Astrocyte of the hippocampus (primary cell): ENCODE measurements around the gene AFF3.

ENCODE experiments used
- DNase-seq: peaks from one replicate; pipeline ENCODE4 v3.0.0; 2011; ENCODE audit warnings: low read depth, low spot score

The AFF3 gene

DNA sequence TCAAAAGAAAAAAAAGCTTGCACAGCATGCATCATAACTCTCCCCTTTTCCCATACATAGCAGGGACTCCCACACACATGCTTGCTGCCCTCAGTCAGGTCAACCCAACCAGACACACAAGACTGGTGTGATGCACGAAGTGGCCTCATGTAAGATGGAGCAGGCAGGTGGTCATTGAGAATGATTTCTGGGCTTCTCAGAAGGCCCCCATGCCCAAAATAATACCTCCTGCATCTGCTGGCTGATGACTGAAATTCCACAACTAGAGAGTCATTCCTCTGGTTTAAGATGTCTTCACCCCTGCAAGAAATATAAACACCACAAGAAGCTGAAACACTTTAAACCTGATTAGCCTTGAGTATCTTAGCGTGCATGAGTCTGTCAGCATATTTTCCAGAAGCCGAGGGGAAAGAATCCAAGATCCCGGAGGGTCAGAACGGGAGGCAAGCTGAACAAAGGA lies 131.1 kb downstream of the AFF3 start:
- DNase-seq = peak; percentile 94

DNA sequence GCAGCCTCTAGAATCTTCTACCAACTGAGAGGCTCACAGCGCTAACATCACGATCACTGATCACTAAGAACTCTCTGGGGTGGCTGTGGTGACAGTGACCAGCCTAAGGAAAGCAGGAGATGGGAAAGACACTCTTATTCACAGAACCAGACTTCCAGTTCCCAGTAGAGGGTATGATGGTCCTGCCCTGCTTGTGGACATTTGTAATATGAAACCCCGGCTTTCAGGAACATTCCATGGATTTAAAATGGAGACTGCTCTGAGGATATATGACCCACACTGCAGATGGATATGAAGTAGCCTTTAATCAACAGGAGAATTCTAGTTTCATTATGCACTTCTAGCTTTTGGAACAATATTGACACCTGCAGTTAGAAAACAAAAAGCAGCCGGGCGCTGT lies 131.8 kb downstream of the AFF3 start:
- DNase-seq = no peak

DNA sequence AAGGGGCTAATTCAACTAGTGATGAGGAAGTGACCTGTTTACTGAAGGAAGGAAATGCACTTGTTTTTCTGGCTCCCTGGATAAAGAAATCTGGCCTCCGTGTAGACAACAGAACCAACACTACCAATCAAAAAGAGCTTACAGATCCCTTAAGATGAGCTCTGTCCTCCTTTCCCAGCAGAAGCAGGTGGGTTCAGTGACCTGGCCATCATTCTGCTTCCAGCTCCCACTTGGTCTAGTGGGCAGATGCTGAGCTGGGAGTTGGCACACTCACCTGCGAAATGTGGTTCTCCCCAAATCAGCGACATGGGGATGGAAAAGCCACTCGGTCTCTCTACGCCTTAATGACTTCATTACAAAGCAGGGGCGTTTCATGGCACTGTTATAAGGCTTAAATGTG lies 132.6 kb downstream of the AFF3 start:
- DNase-seq = no peak

DNA sequence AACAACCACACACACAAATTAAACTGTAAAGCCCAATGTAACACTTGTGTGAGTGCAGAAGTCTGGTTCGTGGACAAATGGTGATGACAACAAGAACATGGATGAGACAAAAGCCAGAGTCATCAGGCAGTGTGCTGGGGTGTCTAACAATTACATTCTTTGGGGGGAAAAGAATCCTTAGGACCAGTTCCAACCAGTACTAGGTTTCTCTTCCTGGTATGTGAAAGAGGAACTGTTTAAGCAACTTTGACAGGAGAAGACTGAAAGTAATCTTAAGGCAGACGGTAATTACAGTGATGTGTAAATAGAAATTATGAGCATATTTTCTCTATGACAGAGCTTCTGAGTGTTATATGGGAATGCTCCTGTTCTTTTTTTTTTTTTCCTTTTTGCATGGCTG lies 133.4 kb downstream of the AFF3 start:
- DNase-seq = peak; percentile 32

DNA sequence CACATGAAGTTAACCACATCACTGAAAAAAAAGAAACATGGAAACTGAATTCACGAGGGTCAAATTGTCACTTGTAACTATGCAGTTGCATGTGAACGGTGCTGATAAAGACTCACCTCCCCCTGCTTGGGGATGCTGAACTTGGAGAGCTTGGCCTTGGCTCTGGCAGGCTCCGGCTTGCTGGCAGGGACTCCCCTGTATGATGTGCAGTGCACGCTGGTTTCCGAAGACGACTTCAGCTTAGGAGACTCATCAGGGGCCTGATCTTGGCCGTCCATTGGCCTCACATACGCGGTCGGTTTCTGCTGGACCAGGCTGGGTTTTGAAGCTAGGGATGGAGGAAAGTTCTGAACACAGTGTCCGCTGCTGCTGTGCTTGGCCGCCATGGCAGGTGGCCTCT lies 135.9 kb downstream of the AFF3 start:
- no peak for DNase-seq

DNA sequence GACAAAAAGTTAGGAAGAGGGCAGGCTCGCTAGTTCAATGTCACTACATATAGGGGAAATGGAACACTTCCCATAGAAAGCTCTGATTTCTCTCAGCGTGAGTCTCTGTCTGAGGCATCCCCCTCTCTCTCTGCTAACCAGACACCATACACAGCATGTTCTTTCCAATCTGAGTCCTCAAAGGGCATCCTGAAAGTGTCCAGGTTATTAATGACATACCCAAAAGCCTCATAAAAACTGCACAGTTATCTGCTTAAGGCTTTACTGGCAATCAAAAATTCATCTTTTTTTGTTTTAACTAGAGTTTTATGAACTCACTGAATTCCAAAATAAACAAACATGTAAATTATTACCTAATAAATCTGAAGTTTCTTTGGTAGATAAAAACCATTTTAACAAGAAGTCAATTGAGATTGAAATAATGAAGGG lies 137.4 kb downstream of the AFF3 start:
- DNase-seq = no peak

DNA sequence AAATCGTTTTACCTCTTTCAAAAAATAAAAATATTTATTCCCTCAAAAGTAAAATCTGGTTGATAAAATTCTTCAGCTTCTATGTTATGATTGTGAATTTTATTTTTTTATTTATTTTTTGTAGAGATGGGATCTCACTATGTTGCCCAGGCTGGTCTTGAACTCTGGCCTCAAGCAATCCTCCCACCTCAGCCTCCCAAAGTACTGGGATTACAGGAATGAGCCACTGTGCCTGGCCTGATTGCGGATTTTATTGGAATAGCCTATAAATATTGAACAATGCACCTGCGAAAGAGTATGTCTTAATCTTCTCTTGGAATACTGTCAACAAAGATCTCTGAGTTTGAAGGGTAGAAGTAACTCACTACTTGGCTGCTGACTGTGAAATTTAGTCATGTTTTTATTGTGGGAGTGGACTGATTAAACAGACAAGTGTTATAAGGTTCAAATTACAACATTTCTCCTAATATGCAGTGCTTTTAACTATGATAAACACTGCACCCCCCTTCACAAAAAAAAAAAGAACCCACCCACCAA lies 138.0 kb downstream of the AFF3 start:
- DNase-seq = no peak

DNA sequence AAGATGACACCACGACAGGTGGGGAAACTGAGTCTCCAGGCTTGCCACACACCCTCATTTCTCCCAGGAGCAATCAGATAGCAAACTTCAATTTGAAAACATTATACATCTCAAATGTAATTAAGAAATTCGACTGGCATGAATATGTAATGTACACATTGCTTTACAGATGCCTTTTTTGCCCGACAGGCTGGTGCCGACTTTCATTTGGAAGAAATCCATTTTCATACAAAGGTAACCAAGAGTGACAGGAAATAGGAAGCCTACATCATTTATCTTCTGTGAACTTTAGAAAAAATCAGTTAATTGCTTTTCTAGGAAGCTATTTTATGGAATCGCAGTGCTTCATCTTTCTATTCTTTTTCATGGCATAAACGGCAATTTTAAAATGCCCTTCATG lies 140.3 kb downstream of the AFF3 start:
- no peak for DNase-seq

DNA sequence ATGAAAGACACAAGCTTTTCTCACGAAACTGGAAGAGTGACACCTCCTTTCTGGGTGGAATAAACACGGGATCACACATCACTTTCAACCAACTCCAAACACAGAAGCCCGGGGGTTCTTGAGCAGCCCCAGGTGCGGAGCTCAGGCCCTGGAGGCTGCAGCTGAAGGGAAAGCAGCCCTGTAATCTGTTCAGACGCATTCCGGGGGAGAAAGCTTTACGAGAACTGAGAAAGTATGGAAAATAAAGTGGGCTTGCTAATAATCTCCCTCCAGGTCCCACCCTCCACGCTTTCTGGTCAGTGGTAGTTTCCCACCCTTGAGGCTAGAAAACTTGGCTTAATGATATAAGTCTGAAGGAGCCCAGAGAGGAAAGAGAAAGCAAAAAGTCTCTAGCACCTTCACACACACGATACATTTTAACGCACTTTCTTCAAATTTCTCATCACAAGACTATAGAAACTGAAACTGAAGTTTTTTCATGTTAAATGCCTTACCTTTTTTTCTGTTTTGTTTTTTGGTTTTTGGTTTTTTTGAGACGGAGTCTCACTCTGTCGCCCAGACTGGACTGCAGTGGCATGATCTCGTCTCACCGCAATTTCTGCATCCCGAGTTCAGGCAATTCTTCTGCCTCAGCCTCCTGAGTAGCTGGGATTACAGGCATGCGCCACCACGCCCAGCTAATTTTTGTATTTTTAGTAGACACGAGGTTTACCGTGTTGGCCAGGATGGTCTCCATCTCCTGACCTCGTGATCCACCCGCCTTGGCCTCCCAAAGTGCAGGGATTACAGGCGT lies 141.3 kb downstream of the AFF3 start:
- DNase-seq = no peak

DNA sequence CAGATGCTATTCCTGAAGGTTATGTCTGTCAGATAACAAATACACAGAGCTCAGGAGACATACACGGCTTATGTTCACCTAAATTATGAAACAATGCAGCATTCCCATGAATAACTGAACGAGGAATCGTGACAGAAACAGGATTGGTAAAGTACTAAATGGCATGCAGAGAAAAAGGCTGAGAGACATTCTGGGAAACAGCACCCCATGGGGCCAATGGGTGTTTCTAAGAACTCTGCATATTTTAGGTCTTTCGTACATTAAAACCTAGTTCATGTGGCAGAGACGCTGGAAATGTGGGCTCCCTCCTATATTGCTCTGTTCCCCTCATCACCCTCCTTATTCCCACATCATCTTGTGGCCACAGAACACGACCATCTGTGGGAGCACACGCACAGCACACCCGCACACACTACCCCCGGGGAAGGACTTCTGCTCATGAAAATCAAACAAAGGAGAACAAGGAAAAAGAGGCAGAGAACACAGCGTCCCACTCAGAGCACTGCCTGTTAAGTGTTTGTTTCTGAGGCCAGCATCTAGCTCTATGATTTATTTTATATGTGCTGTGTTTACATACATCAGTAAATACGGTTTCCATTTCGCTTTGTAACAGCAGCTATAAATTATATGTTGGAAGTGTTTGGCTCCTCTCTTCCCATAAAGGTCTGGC lies 143.6 kb downstream of the AFF3 start:
- no peak for DNase-seq

DNA sequence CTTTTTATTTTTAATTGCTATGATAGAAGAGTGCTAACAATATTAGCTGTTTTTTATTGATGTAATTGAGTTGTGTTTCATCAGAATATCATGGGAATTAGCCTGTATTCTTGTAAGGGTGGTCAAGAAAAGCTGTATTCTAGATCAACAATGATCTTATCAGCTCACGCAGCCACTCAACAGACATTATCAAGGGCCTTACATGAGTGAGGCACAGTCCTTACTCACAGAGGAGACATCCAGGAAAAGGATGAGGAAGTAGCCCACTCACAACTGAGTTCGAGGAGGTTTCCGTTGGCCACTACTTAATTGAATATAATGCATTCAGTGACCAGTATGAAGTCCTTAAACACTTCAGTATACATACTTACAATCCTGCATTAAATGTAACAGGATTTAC lies 152.5 kb downstream of the AFF3 start:
- no peak for DNase-seq

DNA sequence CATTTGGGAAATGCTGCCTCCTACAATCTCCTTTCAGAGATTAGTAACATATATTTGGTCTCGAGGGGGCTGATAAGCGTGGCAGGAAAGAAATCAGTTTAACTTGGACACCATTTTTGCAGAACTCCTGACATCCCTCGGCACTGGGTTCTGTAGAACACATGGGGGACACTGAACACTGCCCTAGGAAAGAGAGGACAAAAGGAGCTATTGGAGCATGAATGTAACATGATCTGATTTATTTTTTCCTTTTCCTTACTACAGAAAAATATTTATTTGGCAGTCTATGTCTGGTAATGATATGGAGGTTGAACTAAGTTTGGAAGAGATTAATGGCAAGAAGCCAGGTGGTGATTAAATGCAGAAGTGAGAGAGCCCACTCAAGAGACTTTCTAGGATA lies 153.8 kb downstream of the AFF3 start:
- DNase-seq = no peak

DNA sequence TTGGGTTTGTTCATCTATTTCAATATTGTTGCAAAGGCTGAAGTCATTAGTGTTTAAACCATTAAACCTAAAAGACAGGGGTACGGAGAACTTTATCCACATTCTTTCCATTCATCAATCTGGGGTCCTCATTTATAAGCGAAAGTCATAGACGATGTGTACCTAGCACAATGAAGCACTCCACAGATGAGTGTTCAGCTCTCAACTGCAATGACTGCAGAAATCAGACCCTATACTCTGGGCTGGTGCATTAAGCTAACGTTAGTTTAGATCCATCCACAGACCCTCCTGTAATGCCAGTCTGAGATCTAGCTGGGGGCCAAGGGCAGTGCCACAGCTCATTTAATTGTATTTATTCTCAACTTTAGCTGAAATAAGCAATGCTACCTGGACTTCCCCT lies 155.2 kb downstream of the AFF3 start:
- no peak for DNase-seq

DNA sequence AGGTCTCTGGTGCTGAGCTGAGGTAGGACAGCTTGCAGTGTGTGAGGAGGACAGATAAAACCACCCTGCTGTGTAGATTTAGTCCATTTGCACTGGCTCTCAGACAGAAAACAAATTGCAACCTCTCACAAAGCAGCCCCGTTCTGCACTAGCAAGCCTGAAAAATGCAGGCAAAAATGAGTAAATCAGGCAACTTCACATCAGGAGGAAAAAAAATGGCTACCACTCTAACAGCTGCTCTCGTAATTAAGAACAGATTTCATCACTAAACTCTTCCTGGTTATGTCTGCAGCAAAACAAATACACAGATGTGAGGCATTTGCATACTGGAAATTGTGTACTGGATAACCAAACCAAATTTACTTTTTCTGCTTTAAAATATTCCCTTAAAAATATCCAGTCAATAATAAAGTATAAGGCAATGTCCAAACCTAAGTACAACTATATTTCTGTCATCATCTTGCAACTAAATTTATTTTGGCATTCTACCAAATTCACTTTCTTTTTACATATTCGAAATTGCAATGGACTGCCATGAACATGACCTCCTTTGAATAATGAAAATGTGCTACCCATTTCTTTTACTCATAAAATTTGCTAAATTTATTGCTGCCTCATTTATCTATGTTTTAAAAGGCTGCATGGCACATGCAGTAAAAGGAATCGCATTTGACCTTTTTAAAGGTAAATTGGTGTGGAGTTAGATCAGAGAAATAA lies 157.4 kb downstream of the AFF3 start:
- no peak for DNase-seq

DNA sequence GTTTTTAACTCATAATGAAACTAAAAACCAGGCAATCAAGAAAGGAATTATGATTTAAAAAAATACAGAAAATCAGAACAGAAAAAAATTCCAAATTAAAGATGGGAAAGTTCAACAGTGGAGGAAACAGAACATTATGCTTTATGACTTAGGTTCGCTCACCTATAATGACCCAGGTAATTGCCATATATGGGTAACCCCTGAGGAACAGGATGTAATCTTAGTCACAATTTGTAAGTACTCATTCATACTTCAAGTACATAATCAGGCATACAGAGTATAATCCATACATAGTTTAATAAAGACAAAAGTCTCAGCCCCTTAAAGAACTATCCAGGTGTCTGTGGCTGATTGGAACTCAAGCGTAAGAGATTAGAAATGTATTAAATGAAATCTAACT lies 159.6 kb downstream of the AFF3 start:
- no peak for DNase-seq

DNA sequence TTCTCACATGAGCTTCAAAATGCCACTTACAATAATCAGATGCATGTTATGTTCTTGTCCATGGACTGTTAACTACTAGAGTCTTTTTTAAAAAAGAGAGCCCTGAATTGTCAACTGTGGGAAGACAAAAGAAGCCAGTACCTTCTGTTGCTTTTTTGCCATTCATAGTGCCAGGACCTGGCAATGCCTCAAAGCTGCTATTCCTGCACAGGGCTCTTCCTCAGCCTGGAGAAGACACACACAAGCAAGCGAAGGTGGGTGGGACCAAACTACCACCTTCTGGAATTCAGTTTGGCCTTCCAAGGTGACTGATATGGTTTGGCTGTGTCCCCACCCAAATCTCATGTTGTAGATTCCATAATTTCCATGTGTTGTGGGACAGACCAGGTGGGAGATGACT lies 160.6 kb downstream of the AFF3 start:
- no peak for DNase-seq

DNA sequence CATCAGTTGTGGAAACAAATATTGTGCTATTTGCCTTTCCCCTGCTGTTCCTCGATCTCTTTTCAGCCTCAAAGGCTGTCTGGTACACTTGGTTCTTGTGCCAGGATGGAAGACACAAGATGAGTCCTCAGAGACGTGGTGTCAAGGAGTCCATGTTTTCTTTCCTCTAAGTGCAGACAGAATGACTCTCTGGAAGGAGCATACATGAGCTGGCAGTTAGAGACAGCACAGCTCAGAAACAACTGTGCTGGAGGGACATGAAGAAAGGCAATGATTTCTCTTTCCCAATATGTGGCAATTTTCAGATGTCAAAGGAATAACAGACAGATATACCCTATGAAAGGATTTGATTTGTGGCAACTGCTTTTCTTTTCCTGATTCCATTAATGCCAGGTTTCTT lies 162.2 kb downstream of the AFF3 start:
- DNase-seq = no peak

DNA sequence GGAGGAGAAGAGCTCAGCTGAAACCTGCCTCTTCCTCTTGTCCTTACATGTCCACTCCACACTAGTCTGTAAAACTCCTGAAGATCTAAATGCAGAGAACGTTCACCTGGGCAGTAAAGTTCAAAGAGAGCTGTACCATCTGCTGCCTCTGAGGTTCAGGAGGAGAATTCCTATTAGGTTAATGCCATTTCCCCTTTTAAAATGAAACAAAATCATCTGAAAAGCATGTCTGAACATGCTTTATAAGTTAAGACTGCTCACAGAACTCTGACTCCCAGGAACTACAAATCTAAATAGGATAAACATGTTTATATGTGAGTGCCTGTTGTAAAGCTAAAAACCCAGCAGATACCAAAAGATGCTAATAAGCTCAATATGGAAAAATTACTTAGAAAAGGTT lies 164.4 kb downstream of the AFF3 start:
- no peak for DNase-seq

DNA sequence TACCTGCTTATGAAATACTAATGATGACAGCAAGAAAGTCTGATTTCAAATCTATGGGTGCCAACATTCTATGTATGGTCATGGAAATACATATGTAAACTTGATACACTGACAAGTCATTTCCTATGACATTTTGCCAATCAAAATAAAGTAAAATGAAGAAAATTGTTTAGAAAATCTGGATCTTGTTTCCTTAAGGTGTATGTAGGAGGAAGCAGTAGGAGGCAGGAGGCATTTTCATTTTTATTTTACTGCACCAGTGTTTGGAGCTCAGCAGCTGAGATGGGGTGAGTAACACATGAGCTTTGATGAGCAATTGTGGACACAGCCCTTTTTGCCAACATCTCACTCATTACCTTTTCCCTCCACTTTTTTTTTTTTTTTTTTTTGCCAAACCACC lies 167.0 kb downstream of the AFF3 start:
- DNase-seq = peak; percentile 39

DNA sequence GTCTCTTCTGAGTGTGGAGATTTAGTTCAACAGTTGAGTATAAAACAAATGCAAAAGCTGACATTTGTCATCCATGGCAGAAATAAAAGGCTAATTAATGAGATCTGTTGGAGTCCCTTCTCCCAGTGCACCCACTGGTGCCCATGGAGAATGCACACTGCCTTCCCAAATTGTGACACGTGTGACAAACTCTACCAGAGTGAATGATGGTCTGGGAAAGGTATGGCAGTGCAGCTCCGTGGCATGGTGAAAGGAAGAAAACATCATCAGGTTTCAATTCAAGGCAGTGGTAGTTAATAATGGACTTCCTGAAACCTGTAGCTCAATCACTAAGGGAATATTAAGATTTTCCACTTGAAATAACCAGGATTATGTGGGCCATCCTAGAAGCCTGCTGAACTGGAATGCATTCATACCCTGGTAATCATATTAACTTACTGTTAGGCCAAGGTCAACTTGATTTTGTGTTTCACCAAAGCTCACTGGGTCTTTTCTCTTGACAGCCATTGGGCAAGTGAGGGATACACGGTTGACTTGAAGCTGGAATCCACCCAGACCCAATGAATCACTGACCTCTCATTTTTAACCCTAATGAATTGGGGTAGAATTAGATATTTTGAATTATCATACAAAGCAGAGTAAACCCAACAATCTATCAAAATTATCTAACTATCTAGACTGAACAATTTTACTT lies 167.6 kb downstream of the AFF3 start:
- DNase-seq = peak; percentile 36

DNA sequence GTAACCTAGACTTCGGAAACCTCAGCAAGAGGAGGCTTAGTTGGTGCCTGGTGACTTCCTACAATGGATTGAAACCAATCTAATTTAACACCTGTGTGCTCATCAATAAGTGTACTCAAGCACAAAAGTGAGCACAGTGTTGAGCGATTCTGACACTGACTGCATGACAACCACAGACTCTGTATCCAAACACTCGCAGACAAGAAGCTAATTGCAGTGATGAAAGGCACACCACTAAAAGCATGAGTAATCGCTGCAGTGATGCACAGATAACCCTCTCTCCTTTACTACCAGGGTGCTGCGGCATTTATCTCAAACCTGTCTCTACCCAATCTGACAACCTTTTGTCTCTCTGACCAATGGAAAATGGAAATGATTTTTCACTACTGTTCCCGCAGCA lies 168.1 kb downstream of the AFF3 start:
- peak; percentile 48 for DNase-seq
